NOMO-1 (cell line): ENCODE results near the gene CFAP97D1.

Source experiments
- DNase-seq, 2 experiments: peaks; one replicate each; lab custom pipeline; 2025; ENCODE audit not compliant: unreplicated experiment in 2 of 2; lab: John Stamatoyannopoulos, UW

CFAP97D1 gene

DNA sequence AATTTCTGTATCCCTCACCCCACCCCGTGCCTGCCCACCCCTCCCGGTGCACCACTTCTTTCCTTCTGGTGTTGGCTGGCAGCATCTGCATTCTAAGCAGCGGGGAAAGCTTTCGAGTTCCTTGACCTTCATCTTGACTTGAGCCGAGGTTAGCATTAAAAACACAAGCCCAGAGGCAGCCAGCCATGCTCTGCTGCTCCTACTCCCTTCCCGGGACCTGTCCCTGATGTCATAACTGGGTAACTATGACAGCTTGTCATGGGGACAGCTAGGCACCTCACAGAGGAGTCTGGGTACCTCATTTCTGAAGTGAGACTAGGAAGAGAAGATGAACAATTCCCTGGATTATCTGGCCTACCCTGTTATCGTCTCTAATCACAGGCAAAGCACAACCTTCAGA is at the start of gene CFAP97D1:
Gene CFAP97D1 (plus strand): TSS at position 301 of the 400 bp plus-strand sequence. CDS start 28 bp downstream, at position 329.
- DNase-seq = no peak

DNA sequence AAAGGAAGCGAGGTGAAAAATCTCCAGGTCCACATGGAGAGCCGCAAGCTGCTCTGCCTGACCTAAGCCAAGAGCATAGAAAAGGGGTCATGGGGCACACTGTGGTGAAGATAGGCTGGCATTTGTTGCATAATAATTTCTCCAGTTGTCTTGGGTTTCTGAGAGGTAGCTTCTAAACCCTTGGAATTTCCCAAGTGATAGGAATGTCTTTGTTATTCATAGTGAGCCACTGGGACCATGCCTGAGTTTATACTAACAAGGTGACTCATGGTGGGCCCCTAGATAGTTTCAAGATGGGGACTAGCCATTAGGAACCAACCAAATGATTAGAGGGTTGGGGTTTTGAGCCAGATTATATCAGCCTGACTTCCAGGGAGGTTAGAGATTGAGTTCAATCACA is 47.3 kb upstream of the CFAP97D1 start:
- DNase-seq = no peak

DNA sequence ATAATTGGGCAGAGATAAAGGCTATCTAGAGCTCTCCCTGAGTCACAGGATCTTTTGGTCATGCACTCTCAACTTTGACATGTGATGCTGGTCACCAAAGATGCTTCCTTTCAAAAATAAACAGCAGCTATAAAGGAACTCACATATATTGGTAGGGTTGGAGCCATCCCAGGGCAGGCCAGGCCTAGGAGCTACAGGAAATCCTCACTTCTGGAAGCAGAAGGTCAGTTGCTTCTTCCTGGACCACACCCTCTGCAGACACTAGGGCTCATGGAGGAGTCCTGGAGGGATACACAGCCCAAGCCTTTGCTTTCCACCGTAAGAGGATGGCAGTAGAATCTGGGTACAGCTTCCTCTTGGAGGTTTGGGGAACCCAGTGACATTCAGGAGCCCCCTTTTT is 46.3 kb upstream of the CFAP97D1 start:
- no peak for DNase-seq

DNA sequence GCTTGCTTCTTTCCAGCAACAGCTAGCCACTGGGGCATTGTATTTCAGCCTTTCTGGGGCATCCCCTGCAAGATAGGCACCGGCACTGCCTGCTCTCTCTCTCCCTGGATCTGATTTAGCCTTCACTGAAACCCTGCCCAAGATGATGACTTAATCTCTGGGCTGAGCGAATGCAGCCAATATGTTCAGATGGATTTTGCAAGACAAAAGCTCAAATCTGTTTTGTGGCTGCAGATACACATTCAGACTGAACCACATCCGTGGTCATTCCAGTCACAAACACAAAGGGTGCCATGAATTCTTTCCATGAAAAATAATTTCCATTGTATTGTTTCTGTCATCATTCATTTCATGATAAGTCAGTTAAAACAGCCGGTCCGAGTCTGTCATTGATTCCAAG is 45.9 kb upstream of the CFAP97D1 start:
- no peak for DNase-seq

DNA sequence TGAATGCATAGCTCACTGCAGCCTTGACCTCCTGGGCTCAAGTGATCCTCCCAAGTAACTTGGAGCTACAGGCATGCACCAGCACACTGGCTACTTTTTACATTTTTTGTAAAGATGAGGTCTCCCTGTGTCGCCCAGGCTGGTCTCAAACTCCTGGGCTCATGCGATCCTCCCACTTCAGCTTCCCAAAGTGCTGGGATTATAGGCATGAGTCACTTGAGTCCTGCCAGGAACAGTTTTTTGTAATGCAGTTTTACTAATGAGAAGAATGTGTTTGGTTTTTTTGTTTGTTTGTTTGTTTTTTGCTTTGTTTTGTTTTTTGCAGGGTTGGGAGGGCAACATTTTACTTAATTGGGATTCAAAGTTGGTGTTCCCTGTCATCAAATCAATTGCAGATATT is 43.8 kb upstream of the CFAP97D1 start:
- no peak for DNase-seq

DNA sequence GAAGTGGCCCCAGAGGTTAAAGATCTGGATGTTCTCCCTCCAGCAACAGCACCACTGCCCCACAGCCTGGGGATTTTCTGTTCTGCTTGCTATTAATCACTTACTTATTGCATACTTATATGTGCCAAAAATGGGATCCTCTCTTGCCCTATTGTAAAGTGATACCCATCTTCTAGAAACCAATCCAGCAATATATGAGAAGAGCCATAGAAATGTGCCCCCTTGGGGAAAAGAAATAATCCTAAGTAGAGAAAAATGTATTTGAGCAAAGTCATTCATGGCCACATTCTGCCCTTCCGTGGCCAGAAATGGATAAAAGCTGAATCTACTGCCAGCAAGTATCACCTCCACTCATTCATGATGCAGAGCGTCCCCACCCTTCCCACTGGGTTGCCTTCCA is 42.5 kb upstream of the CFAP97D1 start:
- DNase-seq = no peak

DNA sequence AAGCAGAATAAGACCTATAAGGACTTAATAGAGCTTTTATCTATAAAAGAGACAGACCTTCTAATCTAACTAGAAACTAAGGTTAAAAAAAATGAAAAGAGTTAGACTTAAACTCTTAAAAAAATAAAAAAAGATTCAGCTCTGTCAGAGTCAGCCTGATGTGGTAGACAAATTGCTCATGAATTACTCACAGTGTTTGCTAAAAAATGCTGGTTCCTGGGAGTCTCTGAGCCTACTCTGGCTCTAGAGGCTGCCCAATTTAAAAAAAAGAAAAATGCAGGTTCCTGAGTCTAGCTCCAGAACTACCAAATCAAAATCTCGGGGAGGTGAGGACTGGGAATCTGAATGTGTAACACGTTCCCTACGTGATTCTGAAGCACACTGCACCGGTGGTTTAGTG is 39.7 kb upstream of the CFAP97D1 start:
- DNase-seq = no peak

DNA sequence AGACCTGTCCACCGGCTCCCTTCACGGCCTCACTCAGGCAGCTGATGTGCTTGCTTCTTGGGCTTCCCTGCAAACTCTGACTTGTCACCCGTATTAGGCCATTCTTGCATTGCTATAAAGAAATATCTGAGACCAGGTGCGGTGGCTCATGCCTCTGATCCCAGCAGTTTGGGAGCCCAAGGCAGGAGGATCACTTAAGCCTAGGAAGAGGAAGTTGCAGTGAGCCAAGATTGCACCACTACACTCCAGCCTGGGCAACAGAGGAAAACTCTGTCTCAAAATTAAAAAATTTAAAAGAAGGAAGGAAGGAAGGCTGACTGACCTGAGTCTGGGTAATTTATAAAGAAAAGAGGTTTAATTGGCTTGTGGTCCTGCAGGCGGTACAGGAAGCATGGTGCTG is 38.6 kb upstream of the CFAP97D1 start:
- DNase-seq = no peak

DNA sequence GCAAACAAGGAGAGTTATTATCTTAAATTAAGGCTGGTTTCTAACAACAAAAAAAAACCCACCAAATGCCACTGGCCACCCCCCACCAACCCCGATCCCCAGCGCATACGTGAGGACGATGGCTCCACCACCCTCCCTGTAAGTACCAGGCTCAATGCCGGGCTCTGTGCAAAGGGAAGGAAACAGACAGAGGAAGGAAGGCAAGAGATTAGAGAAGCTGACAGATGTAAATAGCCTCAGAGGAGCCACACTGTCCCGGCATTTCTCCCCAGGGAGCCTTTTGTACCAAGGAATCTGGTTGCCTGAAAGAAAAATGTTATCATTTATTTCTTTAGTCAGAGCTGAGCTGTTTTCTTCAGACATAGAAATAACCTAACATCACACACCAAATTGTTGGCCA is 34.7 kb upstream of the CFAP97D1 start:
- peak in 1 of 2 experiments; percentile 24 for DNase-seq

DNA sequence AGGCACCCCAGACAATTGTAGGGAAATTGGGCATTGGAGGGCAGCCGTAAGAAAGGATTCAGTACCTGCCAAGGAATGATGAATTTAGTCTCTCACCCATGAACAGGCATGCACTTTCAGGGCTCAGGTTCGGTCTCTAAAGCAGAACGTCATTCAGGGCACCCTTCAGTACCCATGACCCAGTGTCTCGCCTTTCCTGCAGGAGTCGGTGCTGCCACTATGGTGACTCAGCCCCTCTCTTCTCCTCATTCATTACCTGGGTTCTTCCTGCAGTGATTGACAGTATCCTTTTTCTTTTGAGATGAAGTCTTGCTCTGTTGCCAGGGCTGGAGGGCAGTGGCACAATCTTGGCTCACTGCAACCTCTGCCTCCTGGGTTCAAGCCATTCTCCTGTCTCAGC is 30.1 kb upstream of the CFAP97D1 start:
- DNase-seq = no peak

DNA sequence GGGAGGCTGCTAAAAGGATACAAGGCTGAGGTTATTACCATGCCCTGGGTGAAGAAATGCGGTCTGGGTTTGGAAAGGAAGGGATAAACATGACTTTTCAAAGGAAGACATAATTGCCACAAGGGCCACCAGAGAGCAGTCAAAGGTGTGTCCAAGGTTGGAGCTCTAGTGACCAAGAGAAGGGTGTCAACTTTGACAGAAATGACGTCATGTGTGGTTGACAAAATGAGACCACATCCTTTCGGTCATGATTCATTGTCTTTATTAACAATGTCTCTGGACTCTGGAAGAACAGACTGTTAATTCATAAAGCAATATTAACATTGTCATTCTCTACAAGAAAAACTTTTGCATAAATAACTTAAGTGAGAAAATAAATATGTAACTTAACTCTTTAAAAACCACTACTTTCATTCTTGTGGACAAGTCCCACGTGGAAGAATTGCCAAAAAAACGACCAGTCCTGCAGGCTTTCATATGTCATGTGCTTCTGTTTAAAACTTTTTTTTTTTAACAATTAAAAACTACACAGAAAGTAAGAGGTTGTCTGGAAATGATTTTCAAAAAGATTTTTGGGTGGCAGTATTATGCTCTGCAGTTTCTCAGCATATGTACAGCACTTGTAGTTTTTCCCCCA is 26.6 kb upstream of the CFAP97D1 start:
- DNase-seq = peak in 1 of 2 experiments; percentile 50

DNA sequence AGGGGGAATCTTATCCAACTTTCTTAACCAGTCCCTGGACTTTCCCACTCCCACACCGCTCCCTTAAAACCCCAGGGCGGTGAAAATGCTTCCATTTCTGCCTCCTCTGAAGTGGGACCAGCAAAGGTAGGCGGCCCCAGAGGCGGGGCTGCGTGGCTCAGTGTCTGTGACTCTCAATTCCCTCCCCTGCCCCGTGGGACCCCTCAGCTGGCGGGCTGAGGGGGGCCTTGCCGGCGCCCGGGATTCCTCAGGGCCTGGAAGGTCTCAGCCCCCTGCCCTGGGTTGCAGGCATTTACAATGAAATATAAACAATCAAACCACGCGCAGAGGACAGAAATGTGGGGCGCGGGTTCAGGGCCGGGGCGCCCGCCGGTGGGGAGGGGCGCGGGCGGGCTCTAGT is 25.3 kb upstream of the CFAP97D1 start:
- no peak for DNase-seq

DNA sequence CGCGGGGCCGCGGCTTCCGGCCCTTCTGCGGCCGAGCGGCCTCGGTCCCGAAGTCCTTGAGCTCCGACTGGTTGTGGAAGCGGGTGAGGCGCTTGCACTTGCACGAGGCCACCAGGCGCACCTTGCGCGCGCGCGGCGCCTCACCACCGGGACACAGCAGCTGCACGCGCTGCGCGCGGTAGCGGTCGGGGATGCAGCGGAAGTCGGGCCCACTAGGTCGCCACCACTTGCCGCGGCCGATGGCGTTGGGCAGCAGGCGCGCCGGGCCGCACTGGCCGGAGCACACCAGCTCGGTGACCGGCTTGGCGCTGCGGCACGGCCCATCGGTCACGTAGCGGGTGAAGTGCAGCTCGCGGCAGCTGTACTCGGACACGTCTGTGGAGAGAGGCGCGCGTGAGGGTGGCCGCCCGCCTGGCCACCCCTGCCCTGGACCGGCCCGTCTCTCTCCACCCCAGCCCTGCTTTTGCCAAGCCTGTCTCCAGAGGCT is 24.8 kb upstream of the CFAP97D1 start:
- DNase-seq = no peak

DNA sequence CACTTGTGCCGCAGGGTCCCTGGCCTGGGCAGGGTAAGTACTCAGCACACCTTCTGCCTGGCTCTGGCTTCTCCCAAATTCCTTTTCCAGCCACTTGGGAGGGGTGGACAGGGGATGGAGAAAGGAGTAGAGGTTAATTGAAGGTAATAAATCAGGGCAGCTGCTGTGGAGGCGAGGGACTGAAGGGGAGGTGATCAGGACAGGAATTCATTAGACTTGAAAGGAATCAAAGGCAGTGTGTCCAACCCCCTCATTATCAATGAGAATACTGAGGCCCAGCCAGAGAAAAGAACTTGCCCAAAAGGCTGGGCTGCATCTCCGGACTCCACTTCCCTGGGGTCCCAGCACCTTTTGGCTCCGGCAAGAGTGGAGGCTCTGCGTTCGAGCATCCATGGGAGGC is 24.0 kb upstream of the CFAP97D1 start:
- no peak for DNase-seq

DNA sequence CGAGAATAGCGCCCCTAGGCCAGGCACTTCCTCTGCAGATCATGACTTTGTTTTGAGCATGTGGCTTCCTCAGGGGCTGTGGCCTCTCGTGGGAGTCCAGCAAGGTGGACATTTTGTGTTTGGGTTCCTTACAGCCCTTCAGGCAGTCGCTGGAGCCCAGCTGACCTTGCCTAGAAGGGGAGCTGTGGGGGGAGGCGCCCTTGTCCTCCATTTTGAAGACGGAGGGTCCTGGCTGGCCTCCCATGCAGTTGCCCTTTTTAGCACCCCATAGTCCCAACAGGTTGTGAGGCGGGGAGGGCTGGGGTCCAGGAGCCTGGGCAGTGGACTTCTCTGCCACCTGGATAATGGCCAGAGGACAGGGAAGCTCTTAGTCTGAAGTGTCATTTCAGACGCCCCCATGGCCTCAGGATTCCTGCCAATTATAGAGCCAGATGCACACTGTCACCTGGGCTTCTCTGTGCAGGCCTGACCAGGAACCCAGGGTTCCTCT is 23.0 kb upstream of the CFAP97D1 start:
- DNase-seq = no peak

DNA sequence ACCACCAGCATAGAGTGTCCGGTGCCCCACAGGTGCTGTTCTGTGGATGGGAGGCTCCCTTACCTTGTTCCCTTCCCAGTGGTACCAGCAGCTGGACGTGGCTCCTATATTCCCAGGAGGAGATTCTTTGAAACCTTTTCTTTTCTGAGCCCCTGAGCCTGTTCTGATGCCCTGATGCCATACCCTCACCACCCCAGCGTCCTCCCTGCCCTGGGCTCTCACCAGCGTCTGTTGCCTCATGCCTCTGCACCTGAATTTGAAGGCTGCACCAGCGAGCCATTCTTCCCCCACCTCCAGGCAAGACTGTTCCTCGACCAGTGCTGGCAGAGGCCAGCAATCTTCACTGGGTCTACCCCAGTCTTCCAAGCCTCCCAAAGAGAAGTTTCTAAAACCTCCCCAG is 22.1 kb upstream of the CFAP97D1 start:
- DNase-seq = no peak

DNA sequence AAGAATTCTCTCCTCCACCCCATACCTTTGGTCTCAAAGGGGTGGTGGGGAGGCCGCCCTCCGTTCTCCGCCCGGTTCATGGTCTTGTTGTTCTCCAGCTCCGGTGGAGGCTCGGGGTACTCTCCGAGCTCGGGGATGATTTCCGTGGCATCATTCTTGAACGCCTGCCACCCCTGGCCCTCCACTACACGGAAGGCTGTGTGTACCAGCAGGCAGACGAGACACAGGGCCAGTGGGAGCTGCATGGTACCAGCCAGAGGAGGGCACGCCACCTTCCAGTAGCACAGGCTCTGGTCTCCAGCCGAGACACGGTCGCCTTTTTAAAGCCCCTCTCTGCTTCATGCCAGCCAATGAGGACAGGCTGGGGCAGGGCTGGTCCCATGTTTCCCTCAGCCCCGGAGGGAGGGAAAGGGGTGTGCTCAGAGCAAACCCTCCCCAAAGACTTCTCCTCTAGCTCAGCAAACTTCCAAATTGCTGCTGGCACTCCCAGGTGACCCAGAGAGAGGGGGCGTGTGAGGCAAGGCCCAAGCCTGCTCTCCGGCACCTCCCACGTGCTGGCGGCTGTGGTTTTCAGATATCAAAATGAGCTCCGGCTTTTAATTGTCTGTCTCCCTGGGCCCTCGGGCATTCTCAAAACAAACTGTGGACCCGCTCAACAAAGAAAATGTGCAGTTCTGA is 21.6 kb upstream of the CFAP97D1 start, which contains the start of gene SOST:
Gene SOST (minus strand): TSS at position 295 of the 678 bp plus-strand sequence. CDS start 50 bp downstream, at position 245.
- DNase-seq = no peak

DNA sequence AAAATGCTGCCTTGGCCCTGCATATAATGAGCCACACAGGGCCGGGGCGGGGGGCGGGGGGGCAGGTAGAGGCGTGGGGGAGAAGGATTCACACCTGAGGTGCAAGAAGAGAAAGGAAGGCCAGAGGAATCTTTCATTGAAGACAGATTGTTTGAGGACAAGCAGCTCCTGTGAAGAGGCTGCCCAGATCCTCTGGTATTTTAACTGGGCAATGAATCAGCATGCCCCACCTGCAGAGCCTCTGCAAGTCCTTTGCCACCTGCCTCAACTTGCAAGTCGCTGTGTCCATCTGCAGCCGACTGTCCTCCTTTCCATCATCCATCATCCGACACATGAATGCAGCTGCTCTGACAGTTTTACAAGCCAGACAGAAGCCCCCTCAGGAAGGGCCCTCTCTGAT is 20.4 kb upstream of the CFAP97D1 start:
- no peak for DNase-seq

DNA sequence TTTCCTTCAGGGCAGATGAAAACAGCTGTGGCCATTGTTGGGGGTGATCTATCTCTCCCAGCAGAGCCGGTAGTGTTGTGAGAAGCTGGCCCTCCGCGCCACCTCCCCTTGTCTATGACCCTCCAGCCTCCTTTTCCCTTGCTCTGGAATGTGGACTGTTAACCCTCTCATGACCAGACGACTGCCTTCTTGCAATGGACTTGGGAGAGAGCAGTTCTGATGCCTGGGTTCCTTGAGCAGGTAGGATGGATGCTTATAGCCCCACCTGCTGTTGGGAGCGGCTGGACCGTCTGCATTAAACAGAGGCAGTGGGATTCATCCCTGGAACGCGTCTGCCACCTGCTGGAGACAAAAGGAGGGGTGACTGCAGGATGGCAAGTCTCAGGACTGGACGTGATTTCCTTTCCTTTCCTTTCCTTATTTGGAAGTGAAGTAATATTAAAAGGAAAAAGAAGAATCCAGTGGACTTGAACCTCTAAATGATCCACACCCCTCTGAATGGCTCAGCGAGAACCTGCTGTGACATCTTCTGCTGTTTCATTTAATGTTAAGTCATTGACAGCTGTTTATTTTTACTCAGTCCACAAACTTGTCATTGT is 19.9 kb upstream of the CFAP97D1 start:
- DNase-seq = peak; percentile 51 to 67

DNA sequence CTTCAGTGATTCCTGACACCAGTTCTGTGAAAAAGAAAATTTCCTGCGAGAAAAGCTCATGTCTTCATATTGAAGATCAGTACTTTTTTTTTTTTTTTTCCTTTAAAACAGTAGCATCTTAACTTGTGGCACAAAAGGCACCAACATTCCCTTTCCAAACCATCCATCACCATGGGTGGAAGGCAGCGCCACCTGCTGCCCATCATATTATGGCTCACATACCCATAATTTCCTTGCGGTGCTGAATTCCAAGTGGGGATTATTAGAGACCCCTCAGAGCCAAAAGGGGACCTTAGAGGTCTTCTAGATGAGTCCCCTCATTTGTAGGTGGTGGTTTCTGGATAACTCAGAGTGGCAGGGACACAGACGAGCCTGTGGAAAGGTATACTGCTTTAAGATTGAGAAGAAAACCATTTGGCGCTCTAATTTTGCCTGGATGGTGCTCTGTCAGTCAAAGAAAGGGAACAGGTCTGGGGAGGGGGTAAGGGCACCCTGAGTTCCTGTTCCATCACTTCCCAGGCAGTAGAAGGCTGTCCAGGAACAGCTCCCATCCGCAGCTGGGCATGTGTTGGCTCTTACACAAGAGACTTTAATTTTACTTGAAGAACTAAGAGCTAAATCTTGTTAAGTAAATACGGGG is 13.7 kb upstream of the CFAP97D1 start:
- DNase-seq = peak in 1 of 2 experiments; percentile 11

DNA sequence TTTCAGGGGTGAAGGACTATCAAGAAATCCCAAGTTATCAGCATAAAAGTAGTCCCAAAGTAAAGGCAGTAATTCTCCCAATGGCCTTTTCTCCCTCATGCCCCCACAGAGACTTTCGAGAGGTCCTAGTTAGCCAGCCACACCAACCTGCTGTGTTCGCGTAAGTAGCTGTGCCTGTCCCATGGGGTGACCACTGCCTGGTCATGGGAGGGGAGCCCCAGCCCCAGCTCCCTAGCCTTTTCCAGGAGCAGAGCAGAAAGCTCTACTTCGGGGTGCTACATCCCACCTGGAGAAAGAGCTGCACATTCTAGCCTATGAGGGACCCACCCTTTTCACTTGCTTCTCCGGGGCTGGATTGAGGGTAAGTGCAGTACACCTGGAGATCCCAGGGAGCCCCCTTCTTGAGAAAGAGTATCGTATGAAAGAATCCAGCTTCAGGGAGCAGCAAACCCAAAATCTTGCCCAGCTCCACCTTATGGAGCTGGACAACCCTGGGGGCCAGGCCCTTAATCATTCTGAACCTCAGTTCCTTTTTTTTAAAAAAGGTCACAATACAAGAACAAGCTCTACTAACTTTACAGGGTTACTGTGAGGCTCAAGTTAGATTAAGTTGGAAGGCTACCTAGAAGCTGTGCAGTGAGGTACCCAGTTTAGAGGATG is 13.1 kb upstream of the CFAP97D1 start:
- peak in 1 of 2 experiments; percentile 35 for DNase-seq
